Transverse colon (tissue), 4 donors: ENCODE results near the gene AFAP1L1.

Experiments
- CTCF ChIP-seq, 5 experiments: fragments of 200-600 bp in 3 of 5; fragments of 450-650 bp in 2 of 5; sonication (generic) in 3 of 5; IDR thresholded peaks; 1 replicate in 2 of 5; 2 replicates in 3 of 5; pipeline ENCODE4 v1.5.1; 2016 to 2017; ENCODE audit warnings: antibody characterized with exemption in 5 of 5, inconsistent platforms in 3 of 5, mild to moderate bottlenecking in 2 of 5, moderate library complexity in 1 of 5
- EP300 ChIP-seq: sonication (generic); formaldehyde crosslinking; IDR thresholded peaks from one replicate; pipeline ENCODE4 v1.6.1; 2017; ENCODE audit warnings: antibody characterized with exemption, low read depth
- POLR2A ChIP-seq: fragments of 450-650 bp; IDR thresholded peaks from one replicate; pipeline ENCODE4 v1.6.1; 2016; ENCODE audit warnings: antibody characterized with exemption, mild to moderate bottlenecking, moderate library complexity
- POLR2AphosphoS5 ChIP-seq, 3 donors: sonication (generic); formaldehyde crosslinking; IDR thresholded peaks; one replicate each; pipeline ENCODE4 v1.6.1; 2016; ENCODE audit warnings: antibody characterized with exemption in 3 of 3

- TF ChIP-seq CTCF (IDR thresholded peaks at IDR 0.05) = no peak
- TF ChIP-seq EP300 = no peak
- TF ChIP-seq POLR2A = no peak
- no peak for TF ChIP-seq POLR2AphosphoS5 (IDR thresholded peaks at IDR 0.05)
Observed at GRCh38 chr5:149251546-149251945, 20.1 kb upstream of the AFAP1L1 start.
